GM12891 (cell line): ENCODE data around the gene BBS2.

Experiments
- POLR2A ChIP-seq: IDR thresholded peaks from 2 replicates; pipeline ENCODE4 v1.6.1; 2011; ENCODE audit warnings: low read depth, low read length, control low read depth
- POLR2AphosphoS5 ChIP-seq: IDR thresholded peaks from 2 replicates; pipeline ENCODE4 v1.6.1; 2011; ENCODE audit warnings: low read depth, low read length, control low read depth
- POU2F2 ChIP-seq: IDR thresholded peaks from 2 replicates; pipeline ENCODE4 v1.6.1; 2011; ENCODE audit warnings: low read depth, mild to moderate bottlenecking, control low read depth, low read length, moderate library complexity
- TAF1 ChIP-seq: IDR thresholded peaks from 2 replicates; pipeline ENCODE4 v1.6.1; 2011; ENCODE audit warnings: low read depth, low read length, control low read depth

- TF ChIP-seq POU2F2 (no peak), POLR2AphosphoS5 (no peak), POLR2A (no peak), TAF1 (no peak)
Measured at GRCh38 chr16:56483394-56483793, 36.4 kb downstream of the BBS2 start.
